ENCODE measurements around the gene OR10J4. TPM values are rescaled to one million over a fixed set of nuclear protein-coding genes. Genes with fewer than 3 reads are reported as not detected.

Gene OR10J4
- total RNA-seq, 1 experiment from 2014 or later = not detected

GRCh38 chr1:159474926-159475325, 42.9 kb downstream of the OR10J4 start:
- ChIA-PET CTCF (no interaction called here), POLR2A (ENCODE audit: unreplicated experiment) (no interaction called here)
- Histone ChIP-seq H3K4me3 (no peak overlapping the region), H3F3A (ENCODE audit: insufficient read depth, low read depth) (no peaks in the 10 kb centered on the region), H2AFZ (no peak overlapping the region), H3K9me2 (ENCODE audit: insufficient read depth) (no peaks in the 10 kb centered on the region), H3K36me3 (ENCODE audit: low read depth) (no peaks in the 10 kb centered on the region), H3K9me3 (ENCODE audit: insufficient read depth, low read depth) (no peaks in the 10 kb centered on the region), H4K20me1 (ENCODE audit: insufficient read depth) (no peaks in the 10 kb centered on the region), H3K27me3 (ENCODE audit: insufficient read depth, low read depth) (peaks cover 12% of the 10 kb centered on the region; the same call in 1 of the 2 replicates), H3K27ac (no peak overlapping the region), H3K4me2 (no peak overlapping the region), H3K4me1 (replicated peaks; ENCODE audit: insufficient read depth) (no peaks in the 10 kb centered on the region), H3K79me2 (ENCODE audit: low read depth) (no peaks in the 10 kb centered on the region)
- TF ChIP-seq CTCF (conservative IDR thresholded peaks at IDR 0.05) (no peak), EZH2 (IDR thresholded peaks at IDR 0.05; ENCODE audit: low read depth) (no peak)
- no peak for DNase-seq
- intact Hi-C loops (cut with micrococcal nuclease; ENCODE audit: unreplicated experiment) = no loop called here
- no TSS peak for BruUV-seq (replicated peaks)

Other genes starting within 250 kb of the OR10J4 start
- gene ACKR1, start 227.3 kb upstream of the OR10J4 start, total RNA-seq (2021) = not detected in 2 replicates
- not detected in 2 replicates for gene FCER1A, start 129.9 kb upstream of the OR10J4 start, total RNA-seq (2021)
- gene OR10J1, start 7.5 kb downstream of the OR10J4 start, total RNA-seq (2021) = not detected in 2 replicates
- not detected in 2 replicates for gene OR10J5, start 103.8 kb downstream of the OR10J4 start, total RNA-seq (2021)
- gene APCS, start 155.6 kb downstream of the OR10J4 start, total RNA-seq (2021) = not detected in 2 replicates

Data from PC-9 (cell line).